Ovary (tissue), 3 donors: ENCODE data around the gene ATG9B.

Experiments used
- CTCF ChIP-seq, 3 donors: fragments of 450-650 bp in 2 of 3; fragments of 200-600 bp in 1 of 3; IDR thresholded peaks; one replicate each; pipeline versions ENCODE4 v1.5.1 to v1.8.0; 2016 to 2022; ENCODE audit warnings: antibody characterized with exemption in 3 of 3, mild to moderate bottlenecking in 1 of 3
- EP300 ChIP-seq: sonication (generic); formaldehyde crosslinking; IDR thresholded peaks from one replicate; pipeline ENCODE4 v1.6.1; 2017; ENCODE audit warnings: antibody characterized with exemption
- POLR2A ChIP-seq: fragments of 450-650 bp; IDR thresholded peaks from one replicate; pipeline ENCODE4 v1.6.1; 2017; ENCODE audit warnings: antibody characterized with exemption, mild to moderate bottlenecking, moderate library complexity
- donor health status: DM: no; HTN: no; CAD: no.

- no peak for TF ChIP-seq CTCF (IDR thresholded peaks at IDR 0.05)
- no peak for TF ChIP-seq POLR2A
- TF ChIP-seq EP300, result no peak
Observed at GRCh38 chr7:151065516-151065915, 41.2 kb upstream of the ATG9B start.
